HEK293 (cell line): ENCODE results near the gene TIGAR.

Source experiments
- BCL11A ChIP-seq: fragments of 450-650 bp; formaldehyde crosslinking; IDR thresholded peaks from 2 replicates; pipeline ENCODE4 v1.5.1; 2016; ENCODE audit warnings: low read depth, missing biosample characterization, missing genetic modification characterization
- FEZF1 ChIP-seq: fragments of 450-650 bp; formaldehyde crosslinking; IDR thresholded peaks from 2 replicates; pipeline ENCODE4 v1.5.1; 2016; ENCODE audit warnings: missing biosample characterization, missing genetic modification characterization
- HOXC10 ChIP-seq: sonication (generic); formaldehyde crosslinking; IDR thresholded peaks from 2 replicates; pipeline ENCODE4 v1.8.1; 2023; ENCODE audit warnings: mild to moderate bottlenecking, missing genetic modification reagents
- KLF7 ChIP-seq: fragments of 450-650 bp; formaldehyde crosslinking; IDR thresholded peaks from 2 replicates; pipeline ENCODE4 v1.5.1; 2016; ENCODE audit warnings: missing biosample characterization, missing genetic modification characterization, borderline replicate concordance
- KLF9 ChIP-seq: fragments of 450-650 bp; formaldehyde crosslinking; IDR thresholded peaks from 2 replicates; pipeline ENCODE4 v1.5.1; 2016; ENCODE audit warnings: missing biosample characterization, missing genetic modification characterization, low read depth
- MYNN ChIP-seq: fragments of 450-650 bp; formaldehyde crosslinking; IDR thresholded peaks from 2 replicates; pipeline ENCODE4 v1.5.1; 2016; ENCODE audit warnings: missing biosample characterization, missing genetic modification characterization, borderline replicate concordance
- SALL2 ChIP-seq: fragments of 450-650 bp; formaldehyde crosslinking; IDR thresholded peaks from 2 replicates; pipeline ENCODE4 v1.5.0; 2017; ENCODE audit warnings: missing biosample characterization, mild to moderate bottlenecking, missing genetic modification characterization, borderline replicate concordance
- SCRT1 ChIP-seq: fragments of 450-650 bp; formaldehyde crosslinking; IDR thresholded peaks from 2 replicates; pipeline ENCODE4 v1.5.1; 2016; ENCODE audit warnings: missing biosample characterization, missing genetic modification characterization, borderline replicate concordance
- ZBTB21 ChIP-seq: fragments of 450-650 bp; formaldehyde crosslinking; IDR thresholded peaks from 2 replicates; pipeline ENCODE4 v1.5.1; 2017; ENCODE audit warnings: missing biosample characterization, missing genetic modification characterization
- ZFP69B ChIP-seq: fragments of 450-650 bp; formaldehyde crosslinking; IDR thresholded peaks from 2 replicates; pipeline ENCODE4 v1.5.1; 2016; ENCODE audit warnings: missing biosample characterization, missing genetic modification characterization
- ZIC2 ChIP-seq: fragments of 450-650 bp; formaldehyde crosslinking; IDR thresholded peaks from 2 replicates; pipeline ENCODE4 v1.5.1; 2016; ENCODE audit warnings: missing biosample characterization, missing genetic modification characterization
- ZNF175 ChIP-seq: fragments of 450-650 bp; formaldehyde crosslinking; IDR thresholded peaks from 2 replicates; pipeline ENCODE4 v1.5.1; 2016; ENCODE audit warnings: missing biosample characterization, missing genetic modification characterization
- ZNF184 ChIP-seq: fragments of 450-650 bp; IDR thresholded peaks from 2 replicates; pipeline ENCODE4 v1.5.1; 2018; ENCODE audit warnings: missing biosample characterization, mild to moderate bottlenecking, missing genetic modification characterization
- ZNF202 ChIP-seq: fragments of 450-650 bp; formaldehyde crosslinking; IDR thresholded peaks from 2 replicates; pipeline ENCODE4 v1.5.1; 2016; ENCODE audit warnings: missing biosample characterization, missing genetic modification characterization, borderline replicate concordance
- ZNF248 ChIP-seq: fragments of 450-650 bp; formaldehyde crosslinking; IDR thresholded peaks from 2 replicates; pipeline ENCODE4 v1.5.1; 2017; ENCODE audit warnings: missing biosample characterization, missing genetic modification characterization
- ZNF274 ChIP-seq, 2 experiments: fragments of 200-500 bp in 1 of 2; fragments of 450-650 bp in 1 of 2; sonication (Bioruptor generic) in 1 of 2; formaldehyde crosslinking in 1 of 2; IDR thresholded peaks; 2 replicates each; pipeline versions ENCODE4 v1.5.1 to v1.6.1; 2014 to 2016; ENCODE audit warnings: borderline replicate concordance in 1 of 2, inconsistent platforms in 1 of 2, low read length in 1 of 2, missing biosample characterization in 1 of 2, missing genetic modification characterization in 1 of 2
- ZNF311 ChIP-seq: fragments of 450-650 bp; formaldehyde crosslinking; IDR thresholded peaks from 2 replicates; pipeline ENCODE4 v1.5.1; 2017; ENCODE audit warnings: missing biosample characterization, missing genetic modification characterization, borderline replicate concordance
- ZNF335 ChIP-seq: fragments of 450-650 bp; formaldehyde crosslinking; conservative IDR thresholded peaks from 2 replicates; pipeline ENCODE4 v1.5.1; 2016; ENCODE audit warnings: missing biosample characterization, missing genetic modification characterization
- ZNF366 ChIP-seq: fragments of 450-650 bp; formaldehyde crosslinking; conservative IDR thresholded peaks from 2 replicates; pipeline ENCODE4 v1.5.1; 2016; ENCODE audit warnings: missing biosample characterization, missing genetic modification characterization
- ZNF549 ChIP-seq: fragments of 450-650 bp; IDR thresholded peaks from 2 replicates; pipeline ENCODE4 v1.5.1; 2018; ENCODE audit warnings: missing biosample characterization, missing genetic modification characterization, mild to moderate bottlenecking, inconsistent platforms, moderate library complexity
- ZNF560 ChIP-seq: fragments of 450-650 bp; formaldehyde crosslinking; IDR thresholded peaks from 2 replicates; pipeline ENCODE4 v1.5.1; 2017; ENCODE audit warnings: missing biosample characterization, missing genetic modification characterization, borderline replicate concordance
- ZNF654 ChIP-seq: fragments of 450-650 bp; formaldehyde crosslinking; IDR thresholded peaks from 2 replicates; pipeline ENCODE4 v1.5.1; 2016; ENCODE audit warnings: low read depth, missing biosample characterization, missing genetic modification characterization
- ZNF658 ChIP-seq: fragments of 450-650 bp; formaldehyde crosslinking; IDR thresholded peaks from 2 replicates; pipeline ENCODE4; 2016; ENCODE audit warnings: missing biosample characterization, missing genetic modification characterization
- ZNF707 ChIP-seq: fragments of 450-650 bp; formaldehyde crosslinking; IDR thresholded peaks from 2 replicates; pipeline ENCODE4 v1.5.1; 2016; ENCODE audit warnings: missing biosample characterization, missing genetic modification characterization
- TF ChIP-seq, protein P1 (sequence below): fragments of 450-650 bp; formaldehyde crosslinking; IDR thresholded peaks from 2 replicates; pipeline ENCODE4 v1.5.1; 2016; ENCODE audit warnings: missing biosample characterization, missing genetic modification characterization
- TF ChIP-seq, protein P2 (sequence below): fragments of 450-650 bp; formaldehyde crosslinking; IDR thresholded peaks from 2 replicates; pipeline ENCODE4 v1.5.1; 2016; ENCODE audit warnings: missing biosample characterization, missing genetic modification characterization, low read depth
- TF ChIP-seq, protein P3 (sequence below): fragments of 450-650 bp; formaldehyde crosslinking; IDR thresholded peaks from 2 replicates; pipeline ENCODE4 v1.5.1; 2016; ENCODE audit warnings: missing biosample characterization, missing genetic modification characterization
- TF ChIP-seq, protein P4 (sequence below): fragments of 450-650 bp; formaldehyde crosslinking; conservative IDR thresholded peaks from 2 replicates; pipeline ENCODE4 v1.5.1; 2016; ENCODE audit warnings: low read depth, missing biosample characterization, missing genetic modification characterization
- TF ChIP-seq, protein P5 (sequence below): fragments of 450-650 bp; formaldehyde crosslinking; IDR thresholded peaks from 2 replicates; pipeline ENCODE4 v1.5.1; 2016; ENCODE audit warnings: missing biosample characterization, missing genetic modification characterization

TIGAR gene

DNA sequence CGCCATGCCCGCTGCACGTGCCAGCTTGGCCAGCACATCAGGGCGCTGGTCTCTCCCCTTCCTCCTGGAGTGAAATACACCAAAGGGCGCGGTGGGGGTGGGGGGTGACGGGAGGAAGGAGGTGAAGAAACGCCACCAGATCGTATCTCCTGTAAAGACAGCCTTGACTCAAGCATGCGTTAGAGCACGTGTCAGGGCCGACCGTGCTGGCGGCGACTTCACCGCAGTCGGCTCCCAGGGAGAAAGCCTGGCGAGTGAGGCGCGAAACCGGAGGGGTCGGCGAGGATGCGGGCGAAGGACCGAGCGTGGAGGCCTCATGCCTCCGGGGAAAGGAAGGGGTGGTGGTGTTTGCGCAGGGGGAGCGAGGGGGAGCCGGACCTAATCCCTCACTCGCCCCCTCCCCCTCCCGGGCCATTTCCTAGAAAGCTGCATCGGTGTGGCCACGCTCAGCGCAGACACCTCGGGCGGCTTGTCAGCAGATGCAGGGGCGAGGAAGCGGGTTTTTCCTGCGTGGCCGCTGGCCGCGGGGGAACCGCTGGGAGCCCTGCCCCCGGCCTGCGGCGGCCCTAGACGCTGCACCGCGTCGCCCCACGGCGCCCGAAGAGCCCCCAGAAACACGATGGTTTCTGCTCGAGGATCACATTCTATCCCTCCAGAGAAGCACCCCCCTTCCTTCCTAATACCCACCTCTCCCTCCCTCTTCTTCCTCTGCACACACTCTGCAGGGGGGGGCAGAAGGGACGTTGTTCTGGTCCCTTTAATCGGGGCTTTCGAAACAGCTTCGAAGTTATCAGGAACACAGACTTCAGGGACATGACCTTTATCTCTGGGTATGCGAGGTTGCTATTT, 48.4 kb upstream of the TIGAR start (continued):
- TF ChIP-seq, protein P1, sequence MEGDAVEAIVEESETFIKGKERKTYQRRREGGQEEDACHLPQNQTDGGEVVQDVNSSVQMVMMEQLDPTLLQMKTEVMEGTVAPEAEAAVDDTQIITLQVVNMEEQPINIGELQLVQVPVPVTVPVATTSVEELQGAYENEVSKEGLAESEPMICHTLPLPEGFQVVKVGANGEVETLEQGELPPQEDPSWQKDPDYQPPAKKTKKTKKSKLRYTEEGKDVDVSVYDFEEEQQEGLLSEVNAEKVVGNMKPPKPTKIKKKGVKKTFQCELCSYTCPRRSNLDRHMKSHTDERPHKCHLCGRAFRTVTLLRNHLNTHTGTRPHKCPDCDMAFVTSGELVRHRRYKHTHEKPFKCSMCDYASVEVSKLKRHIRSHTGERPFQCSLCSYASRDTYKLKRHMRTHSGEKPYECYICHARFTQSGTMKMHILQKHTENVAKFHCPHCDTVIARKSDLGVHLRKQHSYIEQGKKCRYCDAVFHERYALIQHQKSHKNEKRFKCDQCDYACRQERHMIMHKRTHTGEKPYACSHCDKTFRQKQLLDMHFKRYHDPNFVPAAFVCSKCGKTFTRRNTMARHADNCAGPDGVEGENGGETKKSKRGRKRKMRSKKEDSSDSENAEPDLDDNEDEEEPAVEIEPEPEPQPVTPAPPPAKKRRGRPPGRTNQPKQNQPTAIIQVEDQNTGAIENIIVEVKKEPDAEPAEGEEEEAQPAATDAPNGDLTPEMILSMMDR (tag by site-specific recombination) = 0 out of 2 replicates have a peak, but pooled peaks have one; percentile 23
- no peak for TF ChIP-seq ZNF202 (tag by site-specific recombination)
- TF ChIP-seq SCRT1 = no peak
- TF ChIP-seq ZNF707 (tag by site-specific recombination) = no peak
- peak; percentile 42; the same call in 1 of the 2 replicates for TF ChIP-seq BCL11A (tag by site-specific recombination)
- TF ChIP-seq SALL2 = peak; percentile 11; the same call in 1 of the 2 replicates
- no peak for TF ChIP-seq ZNF274 (IDR thresholded peaks at IDR 0.05; ENCODE audit: low read length)
- TF ChIP-seq ZNF274 (tag by site-specific recombination; IDR thresholded peaks at IDR 0.05; ENCODE audit: borderline replicate concordance) = no peak
- peak; percentile 64; the same call in 1 of the 2 replicates for TF ChIP-seq KLF7 (tag by site-specific recombination)
- peak; percentile 45; the same call in 1 of the 2 replicates for TF ChIP-seq ZFP69B
- TF ChIP-seq, protein P2, sequence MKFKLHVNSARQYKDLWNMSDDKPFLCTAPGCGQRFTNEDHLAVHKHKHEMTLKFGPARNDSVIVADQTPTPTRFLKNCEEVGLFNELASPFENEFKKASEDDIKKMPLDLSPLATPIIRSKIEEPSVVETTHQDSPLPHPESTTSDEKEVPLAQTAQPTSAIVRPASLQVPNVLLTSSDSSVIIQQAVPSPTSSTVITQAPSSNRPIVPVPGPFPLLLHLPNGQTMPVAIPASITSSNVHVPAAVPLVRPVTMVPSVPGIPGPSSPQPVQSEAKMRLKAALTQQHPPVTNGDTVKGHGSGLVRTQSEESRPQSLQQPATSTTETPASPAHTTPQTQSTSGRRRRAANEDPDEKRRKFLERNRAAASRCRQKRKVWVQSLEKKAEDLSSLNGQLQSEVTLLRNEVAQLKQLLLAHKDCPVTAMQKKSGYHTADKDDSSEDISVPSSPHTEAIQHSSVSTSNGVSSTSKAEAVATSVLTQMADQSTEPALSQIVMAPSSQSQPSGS = 0 out of 2 replicates have a peak, but pooled peaks have one; percentile 2
- TF ChIP-seq ZNF658 = no peak
- TF ChIP-seq ZNF175 = no peak
- TF ChIP-seq HOXC10 = no peak
- peak; percentile 81 for TF ChIP-seq ZNF366 (tag by site-specific recombination)
- no peak for TF ChIP-seq MYNN (tag by site-specific recombination)
- peak; percentile 48 for TF ChIP-seq KLF9
- TF ChIP-seq, protein P3, sequence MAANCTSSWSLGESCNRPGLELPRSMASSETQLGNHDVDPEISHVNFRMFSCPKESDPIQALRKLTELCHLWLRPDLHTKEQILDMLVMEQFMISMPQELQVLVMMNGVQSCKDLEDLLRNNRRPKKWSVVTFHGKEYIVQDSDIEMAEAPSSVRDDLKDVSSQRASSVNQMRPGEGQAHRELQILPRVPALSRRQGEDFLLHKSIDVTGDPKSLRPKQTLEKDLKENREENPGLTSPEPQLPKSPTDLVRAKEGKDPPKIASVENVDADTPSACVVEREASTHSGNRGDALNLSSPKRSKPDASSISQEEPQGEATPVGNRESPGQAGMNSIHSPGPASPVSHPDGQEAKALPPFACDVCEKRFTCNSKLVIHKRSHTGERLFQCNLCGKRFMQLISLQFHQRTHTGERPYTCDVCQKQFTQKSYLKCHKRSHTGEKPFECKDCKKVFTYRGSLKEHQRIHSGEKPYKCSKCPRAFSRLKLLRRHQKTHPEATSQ (tag by site-specific recombination) = no peak
- peak; percentile 96 for TF ChIP-seq ZIC2 (tag by site-specific recombination)
- TF ChIP-seq ZNF549 = no peak
- peak; percentile 86 for TF ChIP-seq ZNF184 (tag by site-specific recombination)
- no peak for TF ChIP-seq ZNF248 (tag by site-specific recombination)
- no peak for TF ChIP-seq ZNF560 (tag by site-specific recombination)
- TF ChIP-seq, protein P4, sequence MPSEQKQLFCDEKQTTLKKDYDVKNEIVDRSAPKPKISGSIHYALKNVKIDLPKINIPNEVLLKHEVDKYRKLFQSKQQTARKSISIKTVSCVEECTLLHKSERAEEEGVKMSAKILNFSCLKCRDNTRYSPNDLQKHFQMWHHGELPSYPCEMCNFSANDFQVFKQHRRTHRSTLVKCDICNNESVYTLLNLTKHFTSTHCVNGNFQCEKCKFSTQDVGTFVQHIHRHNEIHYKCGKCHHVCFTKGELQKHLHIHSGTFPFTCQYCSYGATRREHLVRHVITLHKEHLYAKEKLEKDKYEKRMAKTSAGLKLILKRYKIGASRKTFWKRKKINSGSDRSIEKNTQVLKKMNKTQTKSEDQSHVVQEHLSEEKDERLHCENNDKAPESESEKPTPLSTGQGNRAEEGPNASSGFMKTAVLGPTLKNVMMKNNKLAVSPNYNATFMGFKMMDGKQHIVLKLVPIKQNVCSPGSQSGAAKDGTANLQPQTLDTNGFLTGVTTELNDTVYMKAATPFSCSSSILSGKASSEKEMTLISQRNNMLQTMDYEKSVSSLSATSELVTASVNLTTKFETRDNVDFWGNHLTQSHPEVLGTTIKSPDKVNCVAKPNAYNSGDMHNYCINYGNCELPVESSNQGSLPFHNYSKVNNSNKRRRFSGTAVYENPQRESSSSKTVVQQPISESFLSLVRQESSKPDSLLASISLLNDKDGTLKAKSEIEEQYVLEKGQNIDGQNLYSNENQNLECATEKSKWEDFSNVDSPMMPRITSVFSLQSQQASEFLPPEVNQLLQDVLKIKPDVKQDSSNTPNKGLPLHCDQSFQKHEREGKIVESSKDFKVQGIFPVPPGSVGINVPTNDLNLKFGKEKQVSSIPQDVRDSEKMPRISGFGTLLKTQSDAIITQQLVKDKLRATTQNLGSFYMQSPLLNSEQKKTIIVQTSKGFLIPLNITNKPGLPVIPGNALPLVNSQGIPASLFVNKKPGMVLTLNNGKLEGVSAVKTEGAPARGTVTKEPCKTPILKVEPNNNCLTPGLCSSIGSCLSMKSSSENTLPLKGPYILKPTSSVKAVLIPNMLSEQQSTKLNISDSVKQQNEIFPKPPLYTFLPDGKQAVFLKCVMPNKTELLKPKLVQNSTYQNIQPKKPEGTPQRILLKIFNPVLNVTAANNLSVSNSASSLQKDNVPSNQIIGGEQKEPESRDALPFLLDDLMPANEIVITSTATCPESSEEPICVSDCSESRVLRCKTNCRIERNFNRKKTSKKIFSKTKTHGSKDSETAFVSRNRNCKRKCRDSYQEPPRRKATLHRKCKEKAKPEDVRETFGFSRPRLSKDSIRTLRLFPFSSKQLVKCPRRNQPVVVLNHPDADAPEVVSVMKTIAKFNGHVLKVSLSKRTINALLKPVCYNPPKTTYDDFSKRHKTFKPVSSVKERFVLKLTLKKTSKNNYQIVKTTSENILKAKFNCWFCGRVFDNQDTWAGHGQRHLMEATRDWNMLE (tag by site-specific recombination) = no peak
- TF ChIP-seq ZNF654 (tag by site-specific recombination) = no peak
- TF ChIP-seq ZNF311 (tag by site-specific recombination) = no peak
- peak; percentile 92 for TF ChIP-seq ZNF335 (tag by site-specific recombination)
- TF ChIP-seq FEZF1 (tag by site-specific recombination) = no peak
- TF ChIP-seq, protein P5, sequence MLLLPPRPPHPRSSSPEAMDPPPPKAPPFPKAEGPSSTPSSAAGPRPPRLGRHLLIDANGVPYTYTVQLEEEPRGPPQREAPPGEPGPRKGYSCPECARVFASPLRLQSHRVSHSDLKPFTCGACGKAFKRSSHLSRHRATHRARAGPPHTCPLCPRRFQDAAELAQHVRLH (tag by site-specific recombination) = peak; percentile 62; the same call in 1 of the 2 replicates
- TF ChIP-seq ZBTB21 (tag by site-specific recombination) = peak; percentile 48; the same call in 1 of the 2 replicates
